Endothelial cell of umbilical vein (primary cell): ENCODE data around the gene HES6. TPM values are rescaled to one million over a fixed set of nuclear protein-coding genes. Genes with fewer than 3 reads are reported as not detected.

ENCODE experiments used
- BruUV-seq: library from RNA; stranded (reverse); fragments of 400-500 nt; replicated peaks from 2 replicates; lab custom pipeline; 2021; lab: Mats Ljungman, UMichigan
- CTCF ChIA-PET: fragments of 300-600, 350-600 bp; sonication (Branson Sonifier 250); formaldehyde crosslinking; loops from one replicate; lab custom pipeline; 2021; ENCODE audit warnings: antibody characterized with exemption, inconsistent platforms; lab: Charles Lee
- POLR2A ChIA-PET: fragments of 300-600, 350-600 bp; sonication (Branson Sonifier 250); formaldehyde crosslinking; loops from one replicate; lab custom pipeline; 2021; ENCODE audit warnings: antibody characterized with exemption, inconsistent platforms; lab: Charles Lee
- DNase-seq: peaks from one replicate; pipeline ENCODE4 v3.0.0-alpha.2; 2011; ENCODE audit warnings: low read depth, low spot score
- FAIRE-seq: peaks from 2 replicates; lab custom pipeline; 2011; peaks lifted over from hg19 to GRCh38; lab: Jason Lieb, UNC
- H2AFZ ChIP-seq: 2 replicates; pipeline ENCODE4 v1.6.0; 2012; ENCODE audit warnings: low read depth, low read length, control low read depth, inconsistent platforms
- H3K27ac ChIP-seq: 2 replicates; pipeline ENCODE4 v1.5.1; 2011; ENCODE audit warnings: low read depth, mild to moderate bottlenecking, control low read depth, low read length, moderate library complexity; ENCODE audit not compliant: insufficient read depth
- H3K27me3 ChIP-seq, 2 experiments: 2 replicates each; pipeline versions ENCODE4 v1.6.0 to v1.6.1; 2011; ENCODE audit warnings: low read length in 2 of 2, mixed read lengths in 1 of 2; ENCODE audit not compliant: control insufficient read depth in 2 of 2, insufficient read depth in 2 of 2
- H3K36me3 ChIP-seq, 2 experiments: 2 replicates in 1 of 2; 3 replicates in 1 of 2; pipeline ENCODE4 v1.5.1; 2011; ENCODE audit warnings: low read length in 2 of 2, mild to moderate bottlenecking in 1 of 2, moderate library complexity in 1 of 2; ENCODE audit not compliant: control insufficient read depth in 2 of 2, insufficient read depth in 2 of 2; ENCODE audit errors: extremely low read depth in 1 of 2
- H3K4me1 ChIP-seq: 3 replicates; pipeline ENCODE4 v1.5.1; 2011; ENCODE audit warnings: mild to moderate bottlenecking, low read length; ENCODE audit not compliant: control insufficient read depth, insufficient read depth; ENCODE audit errors: extremely low read depth
- H3K4me2 ChIP-seq: 2 replicates; pipeline ENCODE4 v1.6.1; 2011; ENCODE audit warnings: low read length, control low read depth, mixed read lengths; ENCODE audit not compliant: insufficient read depth
- H3K4me3 ChIP-seq, 3 experiments: fragments of 200-600 bp in 1 of 3; sonication (generic), shearing (Covaris generic) in 1 of 3; replicated peaks in 1 of 3; 2 replicates each; pipeline ENCODE4 v1.5.1; 2011 to 2016; ENCODE audit warnings: control low read depth in 3 of 3, low read length in 3 of 3, mild to moderate bottlenecking in 2 of 3, inconsistent platforms in 1 of 3, low read depth in 1 of 3, moderate library complexity in 1 of 3; ENCODE audit not compliant: insufficient read depth in 1 of 3
- H3K79me2 ChIP-seq: 2 replicates; pipeline ENCODE4 v1.6.0; 2012; ENCODE audit warnings: low read length, inconsistent platforms; ENCODE audit not compliant: control insufficient read depth, insufficient read depth
- H3K9ac ChIP-seq: replicated peaks from 2 replicates; pipeline ENCODE3; 2011; ENCODE audit warnings: low read length, control low read depth; ENCODE audit not compliant: insufficient read depth; ENCODE audit errors: extremely low read depth
- H3K9me1 ChIP-seq: replicated peaks from 3 replicates; pipeline ENCODE4 v1.6.0; 2011; ENCODE audit warnings: mild to moderate bottlenecking, low read length; ENCODE audit not compliant: control insufficient read depth, insufficient read depth; ENCODE audit errors: extremely low read depth
- H3K9me3 ChIP-seq: replicated peaks from 2 replicates; pipeline ENCODE4 v1.5.1; 2012; ENCODE audit warnings: low read length, inconsistent platforms; ENCODE audit not compliant: control insufficient read depth, insufficient read depth
- H4K20me1 ChIP-seq: replicated peaks from 2 replicates; pipeline ENCODE3; 2011; ENCODE audit warnings: mild to moderate bottlenecking, low read length; ENCODE audit not compliant: control insufficient read depth, insufficient read depth; ENCODE audit errors: extremely low read depth
- EZH2 ChIP-seq: IDR thresholded peaks from 2 replicates; pipeline ENCODE4 v1.6.1; 2012; ENCODE audit warnings: borderline replicate concordance, low read depth, mild to moderate bottlenecking, moderate library complexity, low read length, inconsistent platforms; ENCODE audit not compliant: severe bottlenecking
- FOS ChIP-seq: IDR thresholded peaks from 2 replicates; pipeline ENCODE4 v1.6.1; 2011; ENCODE audit warnings: mild to moderate bottlenecking, low read length, moderate library complexity, borderline replicate concordance; ENCODE audit not compliant: insufficient read depth
- GATA2 ChIP-seq: IDR thresholded peaks from 2 replicates; pipeline ENCODE4 v1.7.0; 2011; ENCODE audit warnings: low read depth, mild to moderate bottlenecking, moderate library complexity, mixed read lengths, low read length; ENCODE audit not compliant: insufficient read length, insufficient read depth
- JUN ChIP-seq: IDR thresholded peaks from 2 replicates; pipeline ENCODE4 v1.6.1; 2011; ENCODE audit warnings: borderline replicate concordance, low read depth; ENCODE audit not compliant: insufficient read length, insufficient read depth
- MYC ChIP-seq: IDR thresholded peaks from one replicate; pipeline ENCODE4 v1.6.1; 2011; ENCODE audit warnings: mild to moderate bottlenecking, low read depth, low read length
- POLR2A ChIP-seq: IDR thresholded peaks from 2 replicates; pipeline ENCODE4 v1.6.1; 2012; ENCODE audit warnings: low read depth, mild to moderate bottlenecking, control low read depth, low read length
- POLR2AphosphoS5 ChIP-seq: IDR thresholded peaks from 2 replicates; pipeline ENCODE4 v1.6.1; 2012; ENCODE audit warnings: low read depth, mild to moderate bottlenecking, control low read depth, low read length, moderate library complexity; ENCODE audit not compliant: insufficient read depth
- dilution Hi-C: fragments of 300-500 bp; cut with MboI; formaldehyde crosslinking; loops from one replicate; pipeline ENCODE4 v1.15.0; 2019; ENCODE audit warnings: low sequenced_read_pairs; ENCODE audit not compliant: extremely low pct_ligation_motif_present
- intact Hi-C: fragments of 100-400 bp; cut with micrococcal nuclease; formaldehyde crosslinking; loops from one replicate; pipeline ENCODE4 v1.10.0; 2022
- polyA plus RNA-seq, 4 experiments: library from polyadenylated mRNA; depleted of rRNA in 3 of 4; stranded (reverse) in 3 of 4; unstranded in 1 of 4; fragments of >200 nt; gene quantifications; 2 replicates each; pipeline versions ENCODE4 v1.2.1 to v1.2.3, GENCODE V29; 2011 to 2012; ENCODE audit warnings: missing spikeins in 1 of 4
- total RNA-seq: library from RNA; stranded (reverse); gene quantifications from 2 replicates; pipeline ENCODE4 v1.2.3, GENCODE V29; 2021
- TF ChIP-seq, protein P1 (sequence below): IDR thresholded peaks from 2 replicates; pipeline ENCODE4 v1.6.1; 2011; ENCODE audit not compliant: insufficient read depth, insufficient read length
- TF ChIP-seq, protein P2 (sequence below), 2 donors: IDR thresholded peaks; 1 replicate in 1 of 2; 2 replicates in 1 of 2; pipeline ENCODE4 v1.5.1; 2011; ENCODE audit warnings: low read length in 2 of 2, mild to moderate bottlenecking in 2 of 2, moderate library complexity in 2 of 2, control low read depth in 1 of 2, inconsistent platforms in 1 of 2, low read depth in 1 of 2; ENCODE audit not compliant: insufficient read depth in 1 of 2; ENCODE audit errors: extremely low read depth in 1 of 2

Gene HES6
- total and polyA plus RNA-seq, 2 donors (not counting 3 experiments of a cell fraction or from before 2014, with no cell fraction given), result 2.2 to 5.1 TPM

DNA sequence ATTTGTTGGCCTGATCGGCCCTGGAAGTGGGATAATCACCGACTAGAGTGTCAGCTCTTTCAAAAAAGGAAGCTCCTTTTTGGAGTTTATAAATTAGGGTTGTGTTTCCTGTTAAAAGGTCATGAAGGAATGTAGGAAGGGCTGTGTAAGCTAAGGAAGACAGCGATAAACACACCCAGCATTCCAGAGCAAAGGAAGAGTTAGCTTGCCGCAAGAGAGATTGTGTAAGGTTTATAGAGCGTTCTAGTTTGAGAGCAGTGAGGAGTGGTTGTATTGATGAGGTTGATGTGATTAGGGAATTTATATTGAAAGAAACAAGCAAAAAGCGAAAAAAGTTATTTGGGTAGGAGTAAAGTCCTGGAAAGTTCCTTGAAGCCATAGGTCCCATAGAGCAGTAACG, 32.8 kb downstream of the HES6 start:
- TF ChIP-seq, protein P1, sequence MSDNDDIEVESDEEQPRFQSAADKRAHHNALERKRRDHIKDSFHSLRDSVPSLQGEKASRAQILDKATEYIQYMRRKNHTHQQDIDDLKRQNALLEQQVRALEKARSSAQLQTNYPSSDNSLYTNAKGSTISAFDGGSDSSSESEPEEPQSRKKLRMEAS, result no peak
- TF ChIP-seq POLR2A (no peak), JUN (no peak), MYC (no peak)
- peaks cover 21 to 25% of the 10 kb centered on the region in 2 experiments for H3K27me3 ChIP-seq
- ChIA-PET CTCF (interaction anchor here (1.6 kb wide), 1 partner anchor 56 kb away, joined by 5 read pairs; no protein-coding TSS in a partner anchor), POLR2A (no interaction called here)
- H3K9me3 ChIP-seq, result no peaks in the 10 kb centered on the region
- peaks cover 4% of the 10 kb centered on the region for H3K4me1 ChIP-seq
- intact Hi-C loops (no loop called here), dilution Hi-C loops (no loop called here)
- H3K79me2 ChIP-seq, result peaks cover 14% of the 10 kb centered on the region
- no peak overlapping the region for H3K4me3 ChIP-seq
- no TSS peak for BruUV-seq
- no peaks in the 10 kb centered on the region for H3K36me3 ChIP-seq
- H3K4me2 ChIP-seq, result no peak overlapping the region
- FAIRE-seq (no peak), DNase-seq (no peak)
- H3K9me1 ChIP-seq, result no peaks in the 10 kb centered on the region
- no peak overlapping the region for H3K9ac ChIP-seq
- H2AFZ ChIP-seq, result no peak overlapping the region
- no peaks in the 10 kb centered on the region for H4K20me1 ChIP-seq
- H3K27ac ChIP-seq, result no peak overlapping the region

DNA sequence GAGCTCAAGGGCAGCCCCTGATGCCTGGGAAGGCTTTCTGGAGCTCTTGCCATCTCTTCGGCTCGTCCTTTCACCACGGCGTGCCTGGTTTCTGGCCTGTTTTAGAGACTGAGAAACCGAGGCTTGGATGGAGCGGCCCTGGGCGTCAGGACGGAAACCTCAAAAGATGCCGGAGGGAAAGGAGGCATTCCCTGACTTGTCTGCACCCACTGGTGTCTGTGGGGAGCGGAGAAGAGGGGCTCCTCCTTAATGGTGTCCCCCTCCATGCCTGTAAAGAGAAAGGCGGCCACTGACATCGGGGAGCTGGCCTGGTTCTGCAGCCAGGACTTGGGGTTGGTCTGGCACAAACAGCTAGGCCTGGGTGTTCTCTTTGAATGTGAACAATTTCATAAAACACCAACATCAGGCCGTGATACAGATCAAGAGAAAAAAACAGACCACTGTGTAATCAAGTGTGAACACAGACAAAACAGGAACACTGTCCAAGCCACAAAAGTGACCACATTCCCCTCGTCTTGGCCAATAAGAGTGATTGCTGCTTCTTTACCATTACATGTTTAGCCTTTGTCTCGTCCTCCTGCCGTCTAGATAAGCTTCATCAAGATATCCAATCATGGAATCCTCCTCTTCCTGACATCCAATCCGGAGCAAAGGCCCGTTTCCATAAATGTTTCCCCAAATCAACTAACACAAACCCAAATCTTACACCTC, 35.7 kb downstream of the HES6 start:
- DNase-seq (no peak), FAIRE-seq (peak; percentile 28)
- Histone ChIP-seq H3K4me2 (peak overlapping the region; percentile 62), H3K4me1 (peaks cover 12% of the 10 kb centered on the region), H3K27ac (peak overlapping the region; percentile 72), H3K9me1 (no peaks in the 10 kb centered on the region), H3K4me3 (peak overlapping the region in 2 of 3 experiments; percentile 18 to 83), H4K20me1 (no peaks in the 10 kb centered on the region), H3K36me3 (no peaks in the 10 kb centered on the region), H3K27me3 (peaks cover 14 to 17% of the 10 kb centered on the region in 2 experiments), H3K9ac (peak overlapping the region; percentile 61), H2AFZ (peak overlapping the region; percentile 81), H3K9me3 (no peaks in the 10 kb centered on the region), H3K79me2 (peaks cover 43% of the 10 kb centered on the region)
- ChIA-PET POLR2A (no interaction called here), CTCF (no interaction called here)
- dilution Hi-C loops (no loop called here), intact Hi-C loops (loop anchor here (1.0 to 2.0 kb wide), 3 partner anchors 35 to 59 kb away; partner anchors contain the start of gene ERFE)
- TSS peak; percentile 91 for BruUV-seq
- no peak for TF ChIP-seq EZH2
- no peak for TF ChIP-seq POLR2A
- TF ChIP-seq MYC, result no peak
- TF ChIP-seq, protein P2, sequence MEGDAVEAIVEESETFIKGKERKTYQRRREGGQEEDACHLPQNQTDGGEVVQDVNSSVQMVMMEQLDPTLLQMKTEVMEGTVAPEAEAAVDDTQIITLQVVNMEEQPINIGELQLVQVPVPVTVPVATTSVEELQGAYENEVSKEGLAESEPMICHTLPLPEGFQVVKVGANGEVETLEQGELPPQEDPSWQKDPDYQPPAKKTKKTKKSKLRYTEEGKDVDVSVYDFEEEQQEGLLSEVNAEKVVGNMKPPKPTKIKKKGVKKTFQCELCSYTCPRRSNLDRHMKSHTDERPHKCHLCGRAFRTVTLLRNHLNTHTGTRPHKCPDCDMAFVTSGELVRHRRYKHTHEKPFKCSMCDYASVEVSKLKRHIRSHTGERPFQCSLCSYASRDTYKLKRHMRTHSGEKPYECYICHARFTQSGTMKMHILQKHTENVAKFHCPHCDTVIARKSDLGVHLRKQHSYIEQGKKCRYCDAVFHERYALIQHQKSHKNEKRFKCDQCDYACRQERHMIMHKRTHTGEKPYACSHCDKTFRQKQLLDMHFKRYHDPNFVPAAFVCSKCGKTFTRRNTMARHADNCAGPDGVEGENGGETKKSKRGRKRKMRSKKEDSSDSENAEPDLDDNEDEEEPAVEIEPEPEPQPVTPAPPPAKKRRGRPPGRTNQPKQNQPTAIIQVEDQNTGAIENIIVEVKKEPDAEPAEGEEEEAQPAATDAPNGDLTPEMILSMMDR (IDR thresholded peaks at IDR 0.05; ENCODE audit: extremely low read depth in 1 of 2, insufficient read depth in 1 of 2, low read depth in 1 of 2, low read length in 2 of 2), result no peak
- TF ChIP-seq GATA2, result no peak
- TF ChIP-seq POLR2AphosphoS5, result no peak
- TF ChIP-seq JUN, result no peak
- TF ChIP-seq, protein P1, result no peak
- TF ChIP-seq FOS, result no peak
